ENCODE measurements around the gene PARD3B. TPM values are rescaled to one million over a fixed set of nuclear protein-coding genes. Genes with fewer than 3 reads are reported as not detected.

Gene PARD3B
- total RNA-seq, 1 experiment from 2014 or later = 6.4 TPM

DNA sequence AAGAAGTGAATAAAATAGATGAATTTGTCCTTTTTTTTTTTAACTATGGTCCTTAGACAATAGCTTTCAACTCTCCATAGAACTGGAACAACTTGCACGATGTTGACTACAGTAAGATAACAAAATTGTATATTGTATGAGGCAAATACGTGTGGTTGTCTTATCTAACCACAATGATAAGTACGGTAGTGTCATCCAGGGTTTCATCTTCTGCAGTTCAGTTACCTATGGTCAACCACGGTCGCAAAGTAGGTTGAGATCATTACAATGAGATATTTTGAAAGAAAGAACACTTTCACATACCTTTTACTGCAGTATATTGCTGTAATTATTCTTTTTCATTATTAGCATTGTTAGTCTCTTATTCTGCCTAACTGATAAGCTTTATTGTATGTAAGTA, 295.2 kb downstream of the PARD3B start:
- WGBS (ENCODE audit: extremely low coverage, insufficient read length, low lambda C conversion rate) = no CpG with 5 or more reads among the region's 5 CpGs
- H3K9me3 Mint-ChIP-seq = no peaks in the 10 kb centered on the region; a peak in 1 of 5 replicates

More for the DNA sequence above, 295.2 kb downstream of the PARD3B start:
- Histone ChIP-seq H3K4ac (ENCODE audit: low read depth, low read length) (no peak overlapping the region), H3K23ac (ENCODE audit: insufficient read length, low read depth, low read length) (no peak overlapping the region), H3K27ac (ENCODE audit: insufficient read length, low read depth, low read length) (no peak overlapping the region), H3K14ac (ENCODE audit: insufficient read depth, low read length) (no peak overlapping the region), H2BK5ac (ENCODE audit: insufficient read length, low read length) (no peak overlapping the region), H2BK15ac (ENCODE audit: low read depth, low read length) (no peak overlapping the region), H4K20me1 (ENCODE audit: control insufficient read depth, insufficient read depth, insufficient read length) (no peaks in the 10 kb centered on the region), H3K27me3 (ENCODE audit: insufficient read depth, low read length) (no peaks in the 10 kb centered on the region), H3K56ac (ENCODE audit: insufficient read length, low read depth, low read length) (no peak overlapping the region), H4K5ac (ENCODE audit: insufficient read length, low read depth, low read length) (no peak overlapping the region), H3K4me2 (ENCODE audit: insufficient read depth, insufficient read length, low read length) (no peak overlapping the region), H3T11ph (ENCODE audit: low read length) (no peak overlapping the region), H3K79me1 (ENCODE audit: insufficient read depth, low read depth, low read length, poor library complexity, severe bottlenecking) (no peaks in the 10 kb centered on the region), H2AK5ac (ENCODE audit: insufficient read length, low read length) (no peak overlapping the region), H2BK12ac (ENCODE audit: insufficient read length, low read depth, low read length) (no peak overlapping the region), H4K8ac (replicated peaks; ENCODE audit: insufficient read length, low read depth, low read length) (no peak overlapping the region), H2AFZ (ENCODE audit: low read length) (no peak overlapping the region), H2BK120ac (ENCODE audit: low read depth, low read length, poor library complexity, severe bottlenecking) (no peak overlapping the region), H3K23me2 (ENCODE audit: insufficient read length, low read depth, low read length, poor library complexity, severe bottlenecking) (no peaks in the 10 kb centered on the region), H2BK20ac (ENCODE audit: low read depth, low read length, poor library complexity, severe bottlenecking) (no peak overlapping the region), H3K79me2 (ENCODE audit: insufficient read depth, low read length) (no peaks in the 10 kb centered on the region), H3K9ac (ENCODE audit: extremely low read depth, insufficient read length, low read length) (no peak overlapping the region), H3K9me3 (ENCODE audit: control insufficient read depth, low read depth, low read length) (no peaks in the 10 kb centered on the region), H3K18ac (ENCODE audit: insufficient read length, low read depth, low read length) (no peak overlapping the region), H3K4me1 (ENCODE audit: insufficient read depth, low read length) (no peaks in the 10 kb centered on the region; the same call in 1 of the 2 replicates), H4K91ac (ENCODE audit: insufficient read length, low read depth, low read length) (no peak overlapping the region)
- no peaks in the 10 kb centered on the region; a peak in 1 of 7 replicates for H3K36me3 Mint-ChIP-seq (ENCODE audit: insufficient read depth in 1 of 3, low read depth in 3 of 3)
- no peak overlapping the region for H3K4me3 Mint-ChIP-seq
- TF ChIP-seq, protein P1, sequence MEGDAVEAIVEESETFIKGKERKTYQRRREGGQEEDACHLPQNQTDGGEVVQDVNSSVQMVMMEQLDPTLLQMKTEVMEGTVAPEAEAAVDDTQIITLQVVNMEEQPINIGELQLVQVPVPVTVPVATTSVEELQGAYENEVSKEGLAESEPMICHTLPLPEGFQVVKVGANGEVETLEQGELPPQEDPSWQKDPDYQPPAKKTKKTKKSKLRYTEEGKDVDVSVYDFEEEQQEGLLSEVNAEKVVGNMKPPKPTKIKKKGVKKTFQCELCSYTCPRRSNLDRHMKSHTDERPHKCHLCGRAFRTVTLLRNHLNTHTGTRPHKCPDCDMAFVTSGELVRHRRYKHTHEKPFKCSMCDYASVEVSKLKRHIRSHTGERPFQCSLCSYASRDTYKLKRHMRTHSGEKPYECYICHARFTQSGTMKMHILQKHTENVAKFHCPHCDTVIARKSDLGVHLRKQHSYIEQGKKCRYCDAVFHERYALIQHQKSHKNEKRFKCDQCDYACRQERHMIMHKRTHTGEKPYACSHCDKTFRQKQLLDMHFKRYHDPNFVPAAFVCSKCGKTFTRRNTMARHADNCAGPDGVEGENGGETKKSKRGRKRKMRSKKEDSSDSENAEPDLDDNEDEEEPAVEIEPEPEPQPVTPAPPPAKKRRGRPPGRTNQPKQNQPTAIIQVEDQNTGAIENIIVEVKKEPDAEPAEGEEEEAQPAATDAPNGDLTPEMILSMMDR (conservative IDR thresholded peaks at IDR 0.05) = no peak
- no peaks in the 10 kb centered on the region; the same call in 1 of the 2 replicates for H3K27me3 Mint-ChIP-seq (ENCODE audit: low read depth)
- no peak for DNase-seq
- 0 out of 4 replicates have a peak, but pooled peaks cover 0 to 2% of the 10 kb centered on the region in 2 experiments for H3K4me1 Mint-ChIP-seq
- no peak overlapping the region for H3K27ac Mint-ChIP-seq

All from H9 (cell line).